A673 (cell line): ENCODE measurements around the gene PECR. TPM values are rescaled to one million over a fixed set of nuclear protein-coding genes. Genes with fewer than 3 reads are reported as not detected.
"Not testable (repeated sequence)": the region's sequence is repeated elsewhere in the genome, so short reads cannot be mapped to it uniquely, and the experiment has no call there.

Source experiments
- BruUV-seq: library from RNA; stranded (reverse); fragments of 400-500 nt; replicated peaks from 2 replicates; lab custom pipeline; 2021; lab: Mats Ljungman, UMichigan
- CTCF ChIA-PET: fragments of 300-600 bp; sonication (Branson Sonifier 250); formaldehyde crosslinking; loops from one replicate; lab custom pipeline; 2022; ENCODE audit warnings: antibody characterized with exemption; lab: Charles Lee
- POLR2A ChIA-PET: fragments of 300-600 bp; sonication (Branson Sonifier 250); formaldehyde crosslinking; loops from one replicate; lab custom pipeline; 2022; ENCODE audit warnings: antibody characterized with exemption; ENCODE audit not compliant: low non-redundant PET; lab: Charles Lee
- DNase-seq: peaks from one replicate; pipeline ENCODE4 v3.0.0-alpha.2; 2015; ENCODE audit warnings: low spot score
- H3K27ac ChIP-seq: fragments of 200-600 bp; sonication (generic); 2 replicates; pipeline ENCODE4 v1.5.1; 2016; ENCODE audit warnings: mixed run types, low read depth, mild to moderate bottlenecking, mixed read lengths, antibody characterized with exemption, low read length; ENCODE audit not compliant: poor library complexity, severe bottlenecking
- H3K27me3 ChIP-seq: fragments of 200-600 bp; sonication (generic); replicated peaks from 2 replicates; pipeline ENCODE4 v1.6.1; 2017; ENCODE audit warnings: mixed run types, low read depth, mild to moderate bottlenecking, mixed read lengths, antibody characterized with exemption, low read length; ENCODE audit not compliant: insufficient read depth, poor library complexity
- H3K36me3 ChIP-seq: fragments of 200-600 bp; sonication (generic); 2 replicates; pipeline ENCODE4 v1.6.1; 2016; ENCODE audit warnings: mixed run types, mild to moderate bottlenecking, mixed read lengths, antibody characterized with exemption, low read length; ENCODE audit not compliant: insufficient read depth, poor library complexity, severe bottlenecking
- H3K4me1 ChIP-seq: fragments of 200-600 bp; sonication (generic); 2 replicates; pipeline ENCODE4 v1.6.1; 2017; ENCODE audit warnings: mixed run types, mild to moderate bottlenecking, mixed read lengths, antibody characterized with exemption, low read length; ENCODE audit not compliant: insufficient read depth, poor library complexity, severe bottlenecking
- H3K4me3 ChIP-seq: fragments of 200-600 bp; sonication (generic); 2 replicates; pipeline ENCODE4 v1.5.1; 2016; ENCODE audit warnings: low read depth, mixed run types, mild to moderate bottlenecking, mixed read lengths, low read length; ENCODE audit not compliant: poor library complexity, severe bottlenecking
- H3K9me3 ChIP-seq: fragments of 200-600 bp; sonication (generic); 2 replicates; pipeline ENCODE4 v1.6.1; 2016; ENCODE audit warnings: mixed run types, low read depth, mild to moderate bottlenecking, mixed read lengths, antibody characterized with exemption, low read length; ENCODE audit not compliant: poor library complexity, severe bottlenecking
- CTCF ChIP-seq: fragments of 300-800, 200-600 bp; sonication (generic); conservative IDR thresholded peaks from 2 replicates; pipeline ENCODE4 v1.5.1; 2017; ENCODE audit warnings: low read depth, mild to moderate bottlenecking, antibody characterized with exemption, low read length, moderate library complexity, mixed read lengths
- EZH2 ChIP-seq: fragments of 200-600 bp; sonication (generic); IDR thresholded peaks from 2 replicates; pipeline ENCODE4 v1.6.1; 2017; ENCODE audit warnings: borderline replicate concordance, low read depth, mild to moderate bottlenecking, mixed read lengths, antibody characterized with exemption, low read length; ENCODE audit not compliant: poor library complexity, severe bottlenecking
- intact Hi-C: fragments of 100-400 bp; cut with micrococcal nuclease; formaldehyde crosslinking; loops from one replicate; pipeline ENCODE4 v1.10.0; 2022; ENCODE audit not compliant: unreplicated experiment
- total RNA-seq: library from RNA; stranded (reverse); gene quantifications from 2 replicates; pipeline ENCODE4 v1.2.3, GENCODE V29; 2021

Gene PECR
- total RNA-seq, 1 experiment from 2014 or later = 19.7 TPM

- DNase-seq = no peak
- intact Hi-C loops = loop anchor here (5.0 kb wide), 1 partner anchor 60 kb away; no protein-coding TSS in a partner anchor
- Histone ChIP-seq H3K27me3 (no peaks in the 10 kb centered on the region), H3K27ac (peak overlapping the region; percentile 21), H3K36me3 (no peaks in the 10 kb centered on the region), H3K9me3 (no peaks in the 10 kb centered on the region), H3K4me3 (peak overlapping the region; percentile 66), H3K4me1 (no peaks in the 10 kb centered on the region)
- ChIA-PET POLR2A (no interaction called here), CTCF (no interaction called here)
- no TSS peak for BruUV-seq
- TF ChIP-seq EZH2 (no peak), CTCF (no peak)
These were observed 68.9 kb downstream of the PECR start for GRCh38 chr2:216012830-216013079.

- intact Hi-C loops = loop anchor here (5.0 kb wide), 1 partner anchor 60 kb away; no protein-coding TSS in a partner anchor
- H3K4me3 ChIP-seq = peak overlapping the region; percentile 66
- no peaks in the 10 kb centered on the region for H3K9me3 ChIP-seq
- no peak for DNase-seq
- no peak overlapping the region for H3K27ac ChIP-seq
- POLR2A ChIA-PET = no interaction called here
- H3K4me1 ChIP-seq = no peaks in the 10 kb centered on the region
- H3K36me3 ChIP-seq = no peaks in the 10 kb centered on the region
- CTCF ChIA-PET = interaction anchor here (1.1 kb wide), 1 partner anchor 11 kb away, joined by 6 read pairs; no protein-coding TSS in a partner anchor
- TF ChIP-seq CTCF (no peak), EZH2 (no peak)
- TSS peak; percentile 53 for BruUV-seq
- no peaks in the 10 kb centered on the region for H3K27me3 ChIP-seq
These were observed 69.3 kb downstream of the PECR start for GRCh38 chr2:216012133-216012829.

- CTCF ChIA-PET = not testable (repeated sequence)
These were observed 72.4 kb downstream of the PECR start for GRCh38 chr2:216009215-216009614.

GRCh38 chr2:216008387-216008786 lies 73.2 kb downstream of the PECR start:
- H3K4me1 ChIP-seq = peaks cover 9% of the 10 kb centered on the region
- H3K27me3 ChIP-seq = no peaks in the 10 kb centered on the region
- DNase-seq = no peak
- intact Hi-C loops = no loop called here
- POLR2A ChIA-PET = no interaction called here
- no peaks in the 10 kb centered on the region for H3K36me3 ChIP-seq
- TF ChIP-seq CTCF = peak; percentile 22; the same call in 1 of the 2 replicates
- no peak for TF ChIP-seq EZH2
- CTCF ChIA-PET = interaction anchor here (0.6 to 1.0 kb wide), 2 partner anchors 58 to 61 kb away, joined by 3 to 6 read pairs; no protein-coding TSS in a partner anchor
- H3K27ac ChIP-seq = no peak overlapping the region
- no peaks in the 10 kb centered on the region for H3K9me3 ChIP-seq
- no peak overlapping the region for H3K4me3 ChIP-seq
- BruUV-seq = no TSS peak

More at GRCh38 chr2:216009215-216009614, 72.4 kb downstream of the PECR start:
- H3K9me3 ChIP-seq, H3K36me3 ChIP-seq, H3K4me1 ChIP-seq, POLR2A ChIA-PET, H3K4me3 ChIP-seq, H3K27ac ChIP-seq, BruUV-seq, H3K27me3 ChIP-seq, DNase-seq, intact Hi-C loops: not testable (repeated sequence)
